B cell (primary cell): ENCODE measurements around the gene PCGF3. TPM values are rescaled to one million over a fixed set of nuclear protein-coding genes. Genes with fewer than 3 reads are reported as not detected.

Experiments
- ATAC-seq: fragments of 200-7000 bp; cut with Tn5 transposase; one replicate; pipeline ENCODE4 v1.10.0; 2021; ENCODE audit warnings: low read depth, mild to moderate bottlenecking, moderate number of reproducible peaks, moderate library complexity
- CTCF ChIA-PET: fragments of 350-600 bp; sonication (Branson Sonifier 250); formaldehyde crosslinking; loops from one replicate; lab custom pipeline; 2021; ENCODE audit warnings: antibody characterized with exemption, inconsistent platforms; lab: Charles Lee
- POLR2A ChIA-PET: fragments of 350-600 bp; sonication (Branson Sonifier 250); formaldehyde crosslinking; loops from one replicate; lab custom pipeline; 2021; ENCODE audit warnings: antibody characterized with exemption; lab: Charles Lee
- DNase-seq: peaks from one replicate; pipeline ENCODE4 v3.0.0; 2013
- H2AFZ ChIP-seq: 2 replicates; pipeline ENCODE4 v1.6.1; 2012; ENCODE audit warnings: mild to moderate bottlenecking, low read depth, low read length; ENCODE audit not compliant: insufficient read depth, poor library complexity, severe bottlenecking
- H3K27ac ChIP-seq, 2 donors: 1 replicate in 1 of 2; 2 replicates in 1 of 2; pipeline ENCODE4 v1.5.1; 2012 to 2013; ENCODE audit warnings: low read length in 2 of 2, mild to moderate bottlenecking in 2 of 2, moderate library complexity in 1 of 2
- H3K27me3 ChIP-seq, 4 experiments: fragments of 200-600 bp in 1 of 4; sonication (generic) in 1 of 4; replicated peaks in 1 of 4; 1 replicate in 2 of 4; 2 replicates in 2 of 4; pipeline versions ENCODE4 v1.6.1 to v1.7.0; 2013 to 2016; ENCODE audit warnings: low read length in 3 of 4, mild to moderate bottlenecking in 2 of 4, mixed read lengths in 1 of 4, moderate library complexity in 1 of 4; ENCODE audit not compliant: insufficient read depth in 4 of 4, control insufficient read depth in 3 of 4; ENCODE audit errors: control extremely low read depth in 1 of 4
- H3K36me3 ChIP-seq, 2 experiments: replicated peaks in 1 of 2; 1 replicate in 1 of 2; 2 replicates in 1 of 2; pipeline versions ENCODE4 v1.6.1 to v1.7.1; 2013; ENCODE audit warnings: low read length in 1 of 2; ENCODE audit not compliant: insufficient read depth in 2 of 2, control insufficient read depth in 1 of 2; ENCODE audit errors: control extremely low read depth in 1 of 2, extremely low read depth in 1 of 2
- H3K4me1 ChIP-seq, 2 donors: fragments of 200-600 bp in 1 of 2; sonication (generic) in 1 of 2; 1 replicate in 1 of 2; 2 replicates in 1 of 2; pipeline versions ENCODE4 v1.5.1 to v1.6.1; 2013 to 2017; ENCODE audit warnings: low read length in 2 of 2; ENCODE audit not compliant: control insufficient read depth in 2 of 2, insufficient read depth in 2 of 2
- H3K4me2 ChIP-seq: replicated peaks from 2 replicates; pipeline ENCODE3; 2012; ENCODE audit warnings: mild to moderate bottlenecking, low read depth, low read length; ENCODE audit not compliant: poor library complexity, severe bottlenecking
- H3K4me3 ChIP-seq, 5 experiments: fragments of 200-600 bp in 1 of 5; sonication (generic) in 1 of 5; 1 replicate in 3 of 5; 2 replicates in 2 of 5; pipeline versions ENCODE4 v1.5.1 to v1.7.0; 2011 to 2016; ENCODE audit warnings: low read length in 4 of 5, mild to moderate bottlenecking in 4 of 5, low read depth in 2 of 5, control low read depth in 1 of 5, moderate library complexity in 1 of 5; ENCODE audit not compliant: insufficient read depth in 1 of 5; ENCODE audit errors: control extremely low read depth in 1 of 5, extremely low read depth in 1 of 5
- H3K79me2 ChIP-seq: fragments of 200-600 bp; sonication (generic); one replicate; pipeline ENCODE4 v1.6.0; 2016; ENCODE audit warnings: low read length; ENCODE audit not compliant: control insufficient read depth, insufficient read depth
- H3K9ac ChIP-seq: fragments of 200-600 bp; sonication (generic); 2 replicates; pipeline ENCODE4 v1.6.1; 2017; ENCODE audit warnings: mild to moderate bottlenecking, low read length, moderate library complexity
- H3K9me3 ChIP-seq, 3 donors: one replicate each; pipeline versions ENCODE4 v1.6.1 to v1.7.1; 2013; ENCODE audit warnings: low read length in 2 of 3; ENCODE audit not compliant: control insufficient read depth in 2 of 3, insufficient read depth in 1 of 3; ENCODE audit errors: control extremely low read depth in 1 of 3
- H4K20me1 ChIP-seq: 2 replicates; pipeline ENCODE4 v1.6.0; 2012; ENCODE audit warnings: mild to moderate bottlenecking, low read length; ENCODE audit not compliant: insufficient read depth, control insufficient read depth, poor library complexity, severe bottlenecking
- H3K27ac Mint-ChIP-seq: one replicate; pipeline ENCODE4 v1.8.0; 2021; ENCODE audit warnings: mixed read lengths
- H3K27me3 Mint-ChIP-seq: one replicate; pipeline ENCODE4 v1.8.0; 2021; ENCODE audit warnings: mixed read lengths
- H3K4me1 Mint-ChIP-seq: one replicate; pipeline ENCODE4 v1.8.0; 2021; ENCODE audit warnings: mixed read lengths
- H3K4me3 Mint-ChIP-seq: one replicate; pipeline ENCODE4 v1.8.0; 2021; ENCODE audit warnings: mixed read lengths
- H3K9me3 Mint-ChIP-seq: one replicate; pipeline ENCODE4 v1.8.0; 2022; ENCODE audit warnings: mixed read lengths; ENCODE audit not compliant: insufficient read depth
- EZH2 ChIP-seq: IDR thresholded peaks from 2 replicates; pipeline ENCODE4 v1.6.1; 2012; ENCODE audit warnings: borderline replicate concordance, low read depth, mild to moderate bottlenecking, moderate library complexity, low read length; ENCODE audit not compliant: insufficient read depth, poor library complexity, severe bottlenecking
- WGBS: methylation state at CpG from one replicate; pipeline ENCODE4 v1.1.5; 2013; ENCODE audit warnings: missing lambda C conversion rate; ENCODE audit not compliant: insufficient coverage; 5-methylcytosine and 5-hydroxymethylcytosine counted together
- intact Hi-C: fragments of 100-400 bp; cut with micrococcal nuclease; formaldehyde crosslinking; loops from one replicate; pipeline ENCODE4 v1.10.0; 2022
- polyA plus RNA-seq: library from polyadenylated mRNA; depleted of rRNA; stranded (reverse); fragments of >200 nt; gene quantifications from 2 replicates; pipeline ENCODE4 v1.2.3, GENCODE V29; 2012
- total RNA-seq, 2 donors: library from RNA; stranded (reverse); fragments of 120-200 nt in 1 of 2; gene quantifications; 1 replicate in 1 of 2; 2 replicates in 1 of 2; pipeline versions ENCODE4 v1.2.3 to v1.2.4, GENCODE V29; 2013 to 2022
- TF ChIP-seq, protein P1 (sequence below): fragments of 200-600 bp; IDR thresholded peaks from one replicate; pipeline ENCODE4 v1.8.0; 2022; ENCODE audit warnings: antibody characterized with exemption, mild to moderate bottlenecking

The PCGF3 gene
- total and polyA plus RNA-seq, 2 donors (not counting 1 experiment from before 2014, with no cell fraction given) = 65.7 to 90.3 TPM

DNA sequence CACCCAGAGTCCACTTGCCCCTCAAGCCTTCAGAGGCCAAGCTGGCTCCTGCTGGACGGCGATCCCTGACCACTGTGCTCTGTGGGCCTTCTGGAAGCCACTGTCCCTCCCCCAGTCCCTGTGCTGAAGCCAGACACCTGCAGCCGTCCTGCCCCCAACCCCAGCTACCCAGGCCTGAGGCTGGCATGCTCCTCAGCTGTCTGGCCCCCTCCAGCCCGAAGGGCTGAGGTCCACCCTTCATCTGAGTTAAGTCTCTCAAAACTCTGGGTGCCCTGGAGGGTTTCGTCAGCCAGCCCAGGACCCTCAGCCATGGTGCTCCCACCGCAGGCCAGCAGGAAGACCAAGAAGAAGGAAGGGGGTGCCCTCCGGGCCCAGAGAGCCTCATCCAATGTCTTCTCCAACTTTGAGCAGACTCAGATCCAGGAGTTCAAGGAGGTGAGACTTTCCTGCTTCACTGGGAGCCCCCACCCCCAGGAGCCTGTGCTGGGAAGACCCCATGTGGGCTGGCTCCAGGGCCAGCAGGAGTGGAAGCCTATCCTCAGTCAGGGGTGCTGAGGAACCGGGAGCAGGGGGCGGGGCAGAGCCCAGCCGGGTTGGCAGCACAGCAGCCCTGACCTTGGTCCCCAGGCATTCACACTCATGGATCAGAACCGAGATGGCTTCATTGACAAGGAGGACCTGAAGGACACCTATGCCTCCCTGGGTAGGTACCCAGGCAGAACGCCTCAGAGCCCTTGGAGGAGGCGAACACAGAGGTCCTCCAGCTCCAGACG, 27.1 kb upstream of the PCGF3 start:
- peaks cover 0 to 2% (median 0%) of the 10 kb centered on the region in 4 experiments for H3K27me3 ChIP-seq
- ChIA-PET POLR2A (no interaction called here), CTCF (interaction anchor here (1.1 kb wide), 1 partner anchor 21 kb away, joined by 5 read pairs; no protein-coding TSS in a partner anchor)
- no peaks in the 10 kb centered on the region for H3K27me3 Mint-ChIP-seq
- no peak overlapping the region for H3K4me3 ChIP-seq
- no peak overlapping the region for H3K4me3 Mint-ChIP-seq
- H3K9me3 ChIP-seq = peaks cover 0 to 10% (median 0%) of the 10 kb centered on the region in 3 donors
- no peak overlapping the region for H3K9ac ChIP-seq
- intact Hi-C loops = loop anchor here (10.0 kb wide), 1 partner anchor 606 kb away; the partner anchor contains the start of gene MAEA
- H3K79me2 ChIP-seq = peaks cover 16% of the 10 kb centered on the region
- H3K36me3 ChIP-seq = no peaks in the 10 kb centered on the region
- H3K4me2 ChIP-seq = no peak overlapping the region
- no peak for TF ChIP-seq EZH2
- TF ChIP-seq, protein P1, sequence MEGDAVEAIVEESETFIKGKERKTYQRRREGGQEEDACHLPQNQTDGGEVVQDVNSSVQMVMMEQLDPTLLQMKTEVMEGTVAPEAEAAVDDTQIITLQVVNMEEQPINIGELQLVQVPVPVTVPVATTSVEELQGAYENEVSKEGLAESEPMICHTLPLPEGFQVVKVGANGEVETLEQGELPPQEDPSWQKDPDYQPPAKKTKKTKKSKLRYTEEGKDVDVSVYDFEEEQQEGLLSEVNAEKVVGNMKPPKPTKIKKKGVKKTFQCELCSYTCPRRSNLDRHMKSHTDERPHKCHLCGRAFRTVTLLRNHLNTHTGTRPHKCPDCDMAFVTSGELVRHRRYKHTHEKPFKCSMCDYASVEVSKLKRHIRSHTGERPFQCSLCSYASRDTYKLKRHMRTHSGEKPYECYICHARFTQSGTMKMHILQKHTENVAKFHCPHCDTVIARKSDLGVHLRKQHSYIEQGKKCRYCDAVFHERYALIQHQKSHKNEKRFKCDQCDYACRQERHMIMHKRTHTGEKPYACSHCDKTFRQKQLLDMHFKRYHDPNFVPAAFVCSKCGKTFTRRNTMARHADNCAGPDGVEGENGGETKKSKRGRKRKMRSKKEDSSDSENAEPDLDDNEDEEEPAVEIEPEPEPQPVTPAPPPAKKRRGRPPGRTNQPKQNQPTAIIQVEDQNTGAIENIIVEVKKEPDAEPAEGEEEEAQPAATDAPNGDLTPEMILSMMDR = no peak
- no peak overlapping the region for H3K27ac Mint-ChIP-seq
- H4K20me1 ChIP-seq = peaks cover 1% of the 10 kb centered on the region
- no peak for ATAC-seq
- H3K4me1 ChIP-seq = peaks cover 34 to 46% of the 10 kb centered on the region in 2 donors
- no peak for DNase-seq
- H2AFZ ChIP-seq = no peak overlapping the region
- 89% methylated on average over 13 of the region's 14 CpGs for WGBS
- peaks cover 36% of the 10 kb centered on the region for H3K4me1 Mint-ChIP-seq
- H3K9me3 Mint-ChIP-seq = no peaks in the 10 kb centered on the region
- no peak overlapping the region for H3K27ac ChIP-seq

DNA sequence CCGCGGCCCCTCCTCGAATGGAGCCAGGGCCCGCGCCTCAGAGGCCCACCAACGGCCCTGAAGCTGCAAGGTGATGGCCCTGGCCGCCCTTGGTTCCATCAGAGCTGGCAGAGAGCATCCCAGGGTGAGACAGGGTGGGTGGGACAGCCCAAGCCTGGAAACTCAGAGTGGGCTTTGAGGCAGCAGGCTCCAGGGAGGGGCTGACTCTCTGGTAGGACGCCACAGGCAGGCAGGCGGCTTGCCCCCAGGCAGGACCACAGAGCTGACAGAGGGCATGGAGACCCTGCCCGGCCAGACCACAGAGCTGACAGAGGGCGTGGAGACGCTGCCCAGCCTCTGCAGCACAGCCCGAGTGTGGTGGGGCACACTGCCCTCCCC, 26.5 kb upstream of the PCGF3 start:
- Mint-ChIP-seq H3K4me1 (peaks cover 35% of the 10 kb centered on the region), H3K27ac (no peak overlapping the region), H3K4me3 (no peak overlapping the region), H3K27me3 (no peaks in the 10 kb centered on the region), H3K9me3 (no peaks in the 10 kb centered on the region)
- H3K9ac ChIP-seq = no peak overlapping the region
- H3K4me1 ChIP-seq = peaks cover 32 to 48% of the 10 kb centered on the region in 2 donors
- H4K20me1 ChIP-seq = no peaks in the 10 kb centered on the region
- peaks cover 12% of the 10 kb centered on the region for H3K79me2 ChIP-seq
- peaks cover 0 to 10% (median 0%) of the 10 kb centered on the region in 3 donors for H3K9me3 ChIP-seq
- H2AFZ ChIP-seq = no peak overlapping the region
- TF ChIP-seq EZH2 = no peak
- TF ChIP-seq, protein P1 = no peak
- ChIA-PET CTCF (no interaction called here), POLR2A (no interaction called here)
- H3K27ac ChIP-seq = no peak overlapping the region
- DNase-seq (no peak), ATAC-seq (no peak)
- H3K4me2 ChIP-seq = no peak overlapping the region
- peaks cover 0 to 2% (median 0%) of the 10 kb centered on the region in 4 experiments for H3K27me3 ChIP-seq
- intact Hi-C loops = loop anchor here (10.0 kb wide), 1 partner anchor 606 kb away; the partner anchor contains the start of gene MAEA
- H3K4me3 ChIP-seq = no peak overlapping the region
- H3K36me3 ChIP-seq = no peaks in the 10 kb centered on the region
- 88% methylated on average over 13 of the region's 13 CpGs for WGBS
